Hindlimb muscle (tissue), 1 donor: ENCODE results near the gene B2M. TPM values are rescaled to one million over a fixed set of nuclear protein-coding genes. Genes with fewer than 3 reads are reported as not detected.
A peak's percentile ranks its signal among the peaks of the same experiment; 100 is the strongest.
"Not testable (repeated sequence)": the region's sequence is repeated elsewhere in the genome, so short reads cannot be mapped to it uniquely, and the experiment has no call there.

Source experiments
- DNase-seq: peaks from one replicate; pipeline ENCODE4 v3.0.0-alpha.2; 2013
- polyA plus RNA-seq: library from polyadenylated mRNA; unstranded; fragments of 120-200 nt; gene quantifications from one replicate; pipeline ENCODE4 v1.2.1, GENCODE V29; 2013; ENCODE audit not compliant: insufficient read length

The B2M gene
- polyA plus RNA-seq, 1 donor: 537 TPM

GRCh38 chr15:44700676-44701075 lies 10.6 kb upstream of the B2M start:
- not testable (repeated sequence) for DNase-seq

DNA sequence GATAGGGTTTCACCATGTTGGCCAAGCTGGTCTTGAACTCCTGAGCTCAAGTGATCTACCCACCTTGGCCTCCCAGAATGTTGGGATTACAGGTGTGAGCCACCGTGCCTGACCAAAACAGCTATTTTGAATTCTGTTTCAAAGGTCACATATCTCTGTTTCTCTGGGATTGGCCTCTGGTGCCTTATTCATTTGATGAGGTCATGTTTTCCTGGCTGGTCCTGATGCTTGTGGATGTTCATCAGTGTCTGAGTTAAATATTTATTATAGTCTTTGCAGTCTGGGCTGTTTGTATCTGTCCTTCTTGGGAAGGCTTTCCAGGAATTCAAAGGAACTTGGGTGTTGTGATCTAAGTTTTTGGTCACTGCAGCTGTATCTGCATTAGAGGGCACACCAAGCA lies 5.3 kb upstream of the B2M start:
- DNase-seq: no peak

DNA sequence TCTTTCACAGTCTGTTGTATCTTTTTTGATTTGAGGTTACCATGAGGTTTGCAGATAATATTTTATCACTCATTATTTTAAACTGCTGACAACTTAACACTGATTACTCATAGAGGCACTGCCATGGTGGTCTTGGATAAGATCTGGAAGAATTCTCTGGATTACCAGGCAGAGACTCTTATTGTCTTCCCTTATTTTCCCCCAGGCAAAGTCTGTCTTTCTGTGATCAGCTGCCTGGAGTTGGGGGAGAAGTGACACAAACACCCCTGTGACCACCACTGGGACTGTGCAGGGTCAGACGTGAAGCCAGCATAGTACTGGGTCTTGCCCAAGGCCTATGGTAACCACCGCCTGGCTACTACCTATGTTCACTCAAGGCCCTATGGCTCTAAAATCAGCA lies 4.9 kb upstream of the B2M start:
- no peak for DNase-seq

GRCh38 chr15:44706946-44707636 lies 4.2 kb upstream of the B2M start:
- DNase-seq: no peak

GRCh38 chr15:44710236-44711095 lies 851 bp upstream of the B2M start:
- no peak for DNase-seq

- peak; percentile 81 for DNase-seq
These were observed 527 bp downstream of the B2M start for GRCh38 chr15:44711743-44712345.

- DNase-seq: peak; percentile 82
These were observed 1.2 kb downstream of the B2M start for GRCh38 chr15:44712346-44713005.

DNA sequence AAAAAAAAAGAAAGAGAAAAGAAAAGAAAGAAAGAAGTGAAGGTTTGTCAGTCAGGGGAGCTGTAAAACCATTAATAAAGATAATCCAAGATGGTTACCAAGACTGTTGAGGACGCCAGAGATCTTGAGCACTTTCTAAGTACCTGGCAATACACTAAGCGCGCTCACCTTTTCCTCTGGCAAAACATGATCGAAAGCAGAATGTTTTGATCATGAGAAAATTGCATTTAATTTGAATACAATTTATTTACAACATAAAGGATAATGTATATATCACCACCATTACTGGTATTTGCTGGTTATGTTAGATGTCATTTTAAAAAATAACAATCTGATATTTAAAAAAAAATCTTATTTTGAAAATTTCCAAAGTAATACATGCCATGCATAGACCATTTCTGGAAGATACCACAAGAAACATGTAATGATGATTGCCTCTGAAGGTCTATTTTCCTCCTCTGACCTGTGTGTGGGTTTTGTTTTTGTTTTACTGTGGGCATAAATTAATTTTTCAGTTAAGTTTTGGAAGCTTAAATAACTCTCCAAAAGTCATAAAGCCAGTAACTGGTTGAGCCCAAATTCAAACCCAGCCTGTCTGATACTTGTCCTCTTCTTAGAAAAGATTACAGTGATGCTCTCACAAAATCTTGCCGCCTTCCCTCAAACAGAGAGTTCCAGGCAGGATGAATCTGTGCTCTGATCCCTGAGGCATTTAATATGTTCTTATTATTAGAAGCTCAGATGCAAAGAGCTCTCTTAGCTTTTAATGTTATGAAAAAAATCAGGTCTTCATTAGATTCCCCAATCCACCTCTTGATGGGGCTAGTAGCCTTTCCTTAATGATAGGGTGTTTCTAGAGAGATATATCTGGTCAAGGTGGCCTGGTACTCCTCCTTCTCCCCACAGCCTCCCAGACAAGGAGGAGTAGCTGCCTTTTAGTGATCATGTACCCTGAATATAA lies 2.0 kb downstream of the B2M start:
- DNase-seq: no peak

GRCh38 chr15:44715142-44715796 lies 4.0 kb downstream of the B2M start:
- DNase-seq: no peak

DNA sequence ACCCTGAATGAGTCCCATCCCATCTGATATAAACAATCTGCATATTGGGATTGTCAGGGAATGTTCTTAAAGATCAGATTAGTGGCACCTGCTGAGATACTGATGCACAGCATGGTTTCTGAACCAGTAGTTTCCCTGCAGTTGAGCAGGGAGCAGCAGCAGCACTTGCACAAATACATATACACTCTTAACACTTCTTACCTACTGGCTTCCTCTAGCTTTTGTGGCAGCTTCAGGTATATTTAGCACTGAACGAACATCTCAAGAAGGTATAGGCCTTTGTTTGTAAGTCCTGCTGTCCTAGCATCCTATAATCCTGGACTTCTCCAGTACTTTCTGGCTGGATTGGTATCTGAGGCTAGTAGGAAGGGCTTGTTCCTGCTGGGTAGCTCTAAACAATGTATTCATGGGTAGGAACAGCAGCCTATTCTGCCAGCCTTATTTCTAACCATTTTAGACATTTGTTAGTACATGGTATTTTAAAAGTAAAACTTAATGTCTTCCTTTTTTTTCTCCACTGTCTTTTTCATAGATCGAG lies 4.5 kb downstream of the B2M start:
- no peak for DNase-seq

- no peak for DNase-seq
These were observed 5.8 kb downstream of the B2M start for GRCh38 chr15:44716983-44717602.

DNA sequence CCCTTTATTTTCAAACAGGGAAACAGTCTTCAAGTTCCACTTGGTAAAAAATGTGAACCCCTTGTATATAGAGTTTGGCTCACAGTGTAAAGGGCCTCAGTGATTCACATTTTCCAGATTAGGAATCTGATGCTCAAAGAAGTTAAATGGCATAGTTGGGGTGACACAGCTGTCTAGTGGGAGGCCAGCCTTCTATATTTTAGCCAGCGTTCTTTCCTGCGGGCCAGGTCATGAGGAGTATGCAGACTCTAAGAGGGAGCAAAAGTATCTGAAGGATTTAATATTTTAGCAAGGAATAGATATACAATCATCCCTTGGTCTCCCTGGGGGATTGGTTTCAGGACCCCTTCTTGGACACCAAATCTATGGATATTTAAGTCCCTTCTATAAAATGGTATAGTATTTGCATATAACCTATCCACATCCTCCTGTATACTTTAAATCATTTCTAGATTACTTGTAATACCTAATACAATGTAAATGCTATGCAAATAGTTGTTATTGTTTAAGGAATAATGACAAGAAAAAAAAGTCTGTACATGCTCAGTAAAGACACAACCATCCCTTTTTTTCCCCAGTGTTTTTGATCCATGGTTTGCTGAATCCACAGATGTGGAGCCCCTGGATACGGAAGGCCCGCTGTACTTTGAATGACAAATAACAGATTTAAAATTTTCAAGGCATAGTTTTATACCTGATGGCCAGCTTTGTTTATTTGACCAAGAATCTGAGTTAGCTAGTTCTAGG lies 7.0 kb downstream of the B2M start:
- DNase-seq: no peak

DNA sequence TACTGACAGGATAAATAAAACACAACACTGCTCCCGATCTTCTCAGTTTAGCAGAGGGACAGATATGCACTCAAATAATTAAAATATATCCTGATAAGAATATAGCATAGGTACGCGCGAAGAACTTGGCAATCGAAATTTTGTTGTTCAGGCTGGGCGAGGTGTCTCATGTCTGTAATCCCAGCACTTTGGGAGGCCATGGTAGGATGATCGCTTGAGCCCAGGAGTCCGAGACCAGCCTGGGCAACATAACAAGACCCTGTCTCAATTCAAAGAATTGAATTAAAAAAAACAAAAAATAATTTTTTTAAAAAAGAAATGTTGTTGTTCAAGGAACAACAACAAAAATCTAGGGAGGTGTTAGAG lies 7.6 kb downstream of the B2M start:
- DNase-seq: no peak

DNA sequence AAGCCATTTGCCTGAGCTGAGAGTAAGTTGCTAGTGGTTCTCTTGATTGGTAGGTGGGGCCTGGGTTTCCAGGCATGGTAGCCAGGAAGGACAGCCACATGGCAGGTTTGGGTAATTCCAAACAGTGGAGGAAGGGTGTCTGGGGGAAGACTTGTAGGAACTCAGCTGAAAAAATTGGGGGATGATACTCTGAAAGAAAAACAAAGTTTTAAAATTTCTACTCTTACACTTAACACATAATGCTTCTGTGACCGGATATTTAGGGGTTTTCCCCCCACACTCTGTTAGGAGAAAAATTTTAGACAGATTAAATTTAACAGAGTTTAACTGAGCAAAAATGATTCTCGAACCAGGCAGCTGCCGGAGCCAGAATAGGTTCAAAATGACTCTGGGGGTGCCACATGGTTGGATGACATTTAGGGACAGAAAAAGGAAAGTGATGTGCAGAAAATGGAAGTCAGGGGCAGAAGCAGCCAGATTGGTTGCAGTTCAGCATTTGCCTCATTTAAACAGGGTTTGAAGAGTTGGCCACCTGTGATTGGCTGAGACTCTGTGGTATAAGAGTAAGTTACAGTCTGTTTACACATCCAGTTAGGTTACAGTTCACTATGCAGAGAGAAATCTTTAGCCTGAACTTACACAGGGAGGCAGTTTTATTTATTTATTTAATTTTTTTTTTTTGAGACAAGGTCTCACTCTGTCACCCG lies 8.1 kb downstream of the B2M start:
- no peak for DNase-seq

DNA sequence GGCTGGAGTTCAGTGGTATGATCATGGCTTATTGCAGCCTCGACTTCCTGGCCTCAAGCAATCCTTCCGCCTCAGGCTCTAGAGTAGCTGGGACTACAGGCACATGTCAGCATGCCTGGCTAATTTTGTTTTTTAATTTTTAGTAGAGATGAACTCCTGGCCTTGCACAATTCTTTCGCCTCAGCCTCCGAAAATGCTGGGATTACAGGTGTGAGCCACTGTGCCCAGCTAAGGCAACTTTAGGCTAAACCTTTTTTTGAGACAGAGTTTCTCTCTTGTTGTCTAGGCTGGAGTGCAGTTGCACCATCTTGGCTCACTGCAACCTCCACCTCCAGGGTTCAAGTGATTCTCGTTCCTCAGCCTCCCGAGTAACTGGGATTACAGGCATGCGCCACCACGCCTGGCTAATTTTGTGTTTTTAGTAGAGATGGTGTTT lies 8.7 kb downstream of the B2M start:
- DNase-seq: not testable (repeated sequence)

DNA sequence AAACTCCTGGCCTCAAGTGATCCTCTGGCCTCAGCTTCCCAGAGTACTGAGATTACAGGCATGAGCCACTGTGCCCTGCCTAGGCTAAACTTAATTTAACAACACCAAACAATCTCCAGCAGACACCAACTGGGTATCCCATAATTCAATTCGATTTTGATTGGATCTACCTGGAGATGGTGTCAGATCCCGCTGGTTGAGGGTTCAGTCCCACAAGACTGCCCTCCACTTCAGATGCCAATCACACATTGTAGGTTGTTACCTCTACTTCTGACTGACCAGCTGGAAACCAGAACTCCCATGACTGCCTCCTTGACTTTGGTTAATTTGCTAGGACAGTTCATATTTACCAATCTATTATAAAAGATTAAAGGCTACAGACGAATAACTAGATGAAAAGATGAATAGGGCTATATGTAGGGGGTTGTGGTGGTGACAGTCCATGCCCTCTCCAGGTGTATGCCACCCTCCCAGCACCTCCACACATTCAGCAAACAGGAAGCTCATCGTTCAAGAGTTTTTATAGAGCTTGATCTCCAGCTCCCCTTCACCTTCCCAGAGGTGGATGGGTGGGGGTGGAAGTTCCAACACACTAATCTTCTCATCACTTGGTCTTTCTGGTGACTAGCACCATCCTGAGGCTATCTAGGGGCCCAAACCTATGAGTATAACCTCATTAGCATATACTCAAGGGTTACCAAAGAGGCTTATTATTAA lies 9.3 kb downstream of the B2M start:
- DNase-seq: no peak

- DNase-seq: no peak
These were observed 10.7 kb downstream of the B2M start for GRCh38 chr15:44722011-44722410.

GRCh38 chr15:44726136-44726535 lies 14.8 kb downstream of the B2M start:
- DNase-seq: no peak
